Endothelial cell of umbilical vein (primary cell): ENCODE data around the gene MTR. TPM values are rescaled to one million over a fixed set of nuclear protein-coding genes. Genes with fewer than 3 reads are reported as not detected.

Experiments used
- BruUV-seq: library from RNA; stranded (reverse); fragments of 400-500 nt; replicated peaks from 2 replicates; lab custom pipeline; 2021; lab: Mats Ljungman, UMichigan
- CTCF ChIA-PET: fragments of 300-600, 350-600 bp; sonication (Branson Sonifier 250); formaldehyde crosslinking; loops from one replicate; lab custom pipeline; 2021; ENCODE audit warnings: antibody characterized with exemption, inconsistent platforms; lab: Charles Lee
- POLR2A ChIA-PET: fragments of 300-600, 350-600 bp; sonication (Branson Sonifier 250); formaldehyde crosslinking; loops from one replicate; lab custom pipeline; 2021; ENCODE audit warnings: antibody characterized with exemption, inconsistent platforms; lab: Charles Lee
- DNase-seq: peaks from one replicate; pipeline ENCODE4 v3.0.0-alpha.2; 2011; ENCODE audit warnings: low read depth, low spot score
- FAIRE-seq: peaks from 2 replicates; lab custom pipeline; 2011; peaks lifted over from hg19 to GRCh38; lab: Jason Lieb, UNC
- H2AFZ ChIP-seq: 2 replicates; pipeline ENCODE4 v1.6.0; 2012; ENCODE audit warnings: low read depth, low read length, control low read depth, inconsistent platforms
- H3K27ac ChIP-seq: 2 replicates; pipeline ENCODE4 v1.5.1; 2011; ENCODE audit warnings: low read depth, mild to moderate bottlenecking, control low read depth, low read length, moderate library complexity; ENCODE audit not compliant: insufficient read depth
- H3K27me3 ChIP-seq, 2 experiments: 2 replicates each; pipeline versions ENCODE4 v1.6.0 to v1.6.1; 2011; ENCODE audit warnings: low read length in 2 of 2, mixed read lengths in 1 of 2; ENCODE audit not compliant: control insufficient read depth in 2 of 2, insufficient read depth in 2 of 2
- H3K36me3 ChIP-seq, 2 experiments: 2 replicates in 1 of 2; 3 replicates in 1 of 2; pipeline ENCODE4 v1.5.1; 2011; ENCODE audit warnings: low read length in 2 of 2, mild to moderate bottlenecking in 1 of 2, moderate library complexity in 1 of 2; ENCODE audit not compliant: control insufficient read depth in 2 of 2, insufficient read depth in 2 of 2; ENCODE audit errors: extremely low read depth in 1 of 2
- H3K4me1 ChIP-seq: 3 replicates; pipeline ENCODE4 v1.5.1; 2011; ENCODE audit warnings: mild to moderate bottlenecking, low read length; ENCODE audit not compliant: control insufficient read depth, insufficient read depth; ENCODE audit errors: extremely low read depth
- H3K4me2 ChIP-seq: 2 replicates; pipeline ENCODE4 v1.6.1; 2011; ENCODE audit warnings: low read length, control low read depth, mixed read lengths; ENCODE audit not compliant: insufficient read depth
- H3K4me3 ChIP-seq, 3 experiments: fragments of 200-600 bp in 1 of 3; sonication (generic), shearing (Covaris generic) in 1 of 3; replicated peaks in 1 of 3; 2 replicates each; pipeline ENCODE4 v1.5.1; 2011 to 2016; ENCODE audit warnings: control low read depth in 3 of 3, low read length in 3 of 3, mild to moderate bottlenecking in 2 of 3, inconsistent platforms in 1 of 3, low read depth in 1 of 3, moderate library complexity in 1 of 3; ENCODE audit not compliant: insufficient read depth in 1 of 3
- H3K79me2 ChIP-seq: 2 replicates; pipeline ENCODE4 v1.6.0; 2012; ENCODE audit warnings: low read length, inconsistent platforms; ENCODE audit not compliant: control insufficient read depth, insufficient read depth
- H3K9ac ChIP-seq: replicated peaks from 2 replicates; pipeline ENCODE3; 2011; ENCODE audit warnings: low read length, control low read depth; ENCODE audit not compliant: insufficient read depth; ENCODE audit errors: extremely low read depth
- H3K9me1 ChIP-seq: replicated peaks from 3 replicates; pipeline ENCODE4 v1.6.0; 2011; ENCODE audit warnings: mild to moderate bottlenecking, low read length; ENCODE audit not compliant: control insufficient read depth, insufficient read depth; ENCODE audit errors: extremely low read depth
- H3K9me3 ChIP-seq: replicated peaks from 2 replicates; pipeline ENCODE4 v1.5.1; 2012; ENCODE audit warnings: low read length, inconsistent platforms; ENCODE audit not compliant: control insufficient read depth, insufficient read depth
- H4K20me1 ChIP-seq: replicated peaks from 2 replicates; pipeline ENCODE3; 2011; ENCODE audit warnings: mild to moderate bottlenecking, low read length; ENCODE audit not compliant: control insufficient read depth, insufficient read depth; ENCODE audit errors: extremely low read depth
- CTCF ChIP-seq, 2 donors: IDR thresholded peaks; 1 replicate in 1 of 2; 2 replicates in 1 of 2; pipeline ENCODE4 v1.5.1; 2011; ENCODE audit warnings: low read length in 2 of 2, mild to moderate bottlenecking in 2 of 2, moderate library complexity in 2 of 2, control low read depth in 1 of 2, inconsistent platforms in 1 of 2, low read depth in 1 of 2; ENCODE audit not compliant: insufficient read depth in 1 of 2; ENCODE audit errors: extremely low read depth in 1 of 2
- EZH2 ChIP-seq: IDR thresholded peaks from 2 replicates; pipeline ENCODE4 v1.6.1; 2012; ENCODE audit warnings: borderline replicate concordance, low read depth, mild to moderate bottlenecking, moderate library complexity, low read length, inconsistent platforms; ENCODE audit not compliant: severe bottlenecking
- FOS ChIP-seq: IDR thresholded peaks from 2 replicates; pipeline ENCODE4 v1.6.1; 2011; ENCODE audit warnings: mild to moderate bottlenecking, low read length, moderate library complexity, borderline replicate concordance; ENCODE audit not compliant: insufficient read depth
- GATA2 ChIP-seq: IDR thresholded peaks from 2 replicates; pipeline ENCODE4 v1.7.0; 2011; ENCODE audit warnings: low read depth, mild to moderate bottlenecking, moderate library complexity, mixed read lengths, low read length; ENCODE audit not compliant: insufficient read length, insufficient read depth
- JUN ChIP-seq: IDR thresholded peaks from 2 replicates; pipeline ENCODE4 v1.6.1; 2011; ENCODE audit warnings: borderline replicate concordance, low read depth; ENCODE audit not compliant: insufficient read length, insufficient read depth
- MAX ChIP-seq: IDR thresholded peaks from 2 replicates; pipeline ENCODE4 v1.6.1; 2011; ENCODE audit not compliant: insufficient read depth, insufficient read length
- MYC ChIP-seq: IDR thresholded peaks from one replicate; pipeline ENCODE4 v1.6.1; 2011; ENCODE audit warnings: mild to moderate bottlenecking, low read depth, low read length
- POLR2A ChIP-seq: IDR thresholded peaks from 2 replicates; pipeline ENCODE4 v1.6.1; 2012; ENCODE audit warnings: low read depth, mild to moderate bottlenecking, control low read depth, low read length
- POLR2AphosphoS5 ChIP-seq: IDR thresholded peaks from 2 replicates; pipeline ENCODE4 v1.6.1; 2012; ENCODE audit warnings: low read depth, mild to moderate bottlenecking, control low read depth, low read length, moderate library complexity; ENCODE audit not compliant: insufficient read depth
- dilution Hi-C: fragments of 300-500 bp; cut with MboI; formaldehyde crosslinking; loops from one replicate; pipeline ENCODE4 v1.15.0; 2019; ENCODE audit warnings: low sequenced_read_pairs; ENCODE audit not compliant: extremely low pct_ligation_motif_present
- intact Hi-C: fragments of 100-400 bp; cut with micrococcal nuclease; formaldehyde crosslinking; loops from one replicate; pipeline ENCODE4 v1.10.0; 2022
- polyA plus RNA-seq, 4 experiments: library from polyadenylated mRNA; depleted of rRNA in 3 of 4; stranded (reverse) in 3 of 4; unstranded in 1 of 4; fragments of >200 nt; gene quantifications; 2 replicates each; pipeline versions ENCODE4 v1.2.1 to v1.2.3, GENCODE V29; 2011 to 2012; ENCODE audit warnings: missing spikeins in 1 of 4
- total RNA-seq: library from RNA; stranded (reverse); gene quantifications from 2 replicates; pipeline ENCODE4 v1.2.3, GENCODE V29; 2021

The MTR gene
- total and polyA plus RNA-seq, 2 donors (not counting 3 experiments of a cell fraction or from before 2014, with no cell fraction given): 6.7 to 45.2 TPM

- no peak overlapping the region for H3K27ac ChIP-seq
- POLR2A ChIA-PET: no interaction called here
Measured at GRCh38 chr1:236835491-236835890, 40.4 kb downstream of the MTR start.

More at GRCh38 chr1:236835491-236835890, 40.4 kb downstream of the MTR start:
- dilution Hi-C loops: no loop called here
- CTCF ChIA-PET: no interaction called here
- DNase-seq (no peak), FAIRE-seq (no peak)
- H3K9me3 ChIP-seq: no peaks in the 10 kb centered on the region
- no peak overlapping the region for H2AFZ ChIP-seq
- no peaks in the 10 kb centered on the region for H3K79me2 ChIP-seq
- TF ChIP-seq EZH2 (no peak), POLR2A (no peak), JUN (no peak), MYC (no peak), FOS (no peak), POLR2AphosphoS5 (no peak), CTCF (IDR thresholded peaks at IDR 0.05; ENCODE audit: extremely low read depth in 1 of 2, insufficient read depth in 1 of 2, low read depth in 1 of 2, low read length in 2 of 2) (no peak), GATA2 (no peak), MAX (no peak)
- intact Hi-C loops: no loop called here
- H3K9ac ChIP-seq: no peak overlapping the region
- H3K9me1 ChIP-seq: no peaks in the 10 kb centered on the region
- H3K4me3 ChIP-seq: no peak overlapping the region
- no peak overlapping the region for H3K4me2 ChIP-seq
- BruUV-seq: no TSS peak
- no peaks in the 10 kb centered on the region for H3K27me3 ChIP-seq
- H4K20me1 ChIP-seq: no peaks in the 10 kb centered on the region
- H3K36me3 ChIP-seq: peaks cover 19 to 22% of the 10 kb centered on the region in 2 experiments
- no peaks in the 10 kb centered on the region for H3K4me1 ChIP-seq
